RPMI7951 (cell line): Measurements from ENCODE around the gene KCNE5. TPM values are rescaled to one million over a fixed set of nuclear protein-coding genes. Genes with fewer than 3 reads are reported as not detected.
A peak's percentile ranks its signal among the peaks of the same experiment; 100 is the strongest.
"Not testable (repeated sequence)": the region's sequence is repeated elsewhere in the genome, so short reads cannot be mapped to it uniquely, and the experiment has no call there.

Source experiments
- DNase-seq: peaks from one replicate; pipeline ENCODE4 v3.0.0-alpha.2; 2012; ENCODE audit warnings: low read depth
- total RNA-seq: library from RNA; depleted of rRNA; stranded (reverse); fragments of >200 nt; shearing (Covaris generic); gene quantifications from 2 replicates; pipeline ENCODE4 v1.2.3, GENCODE V29; 2014; rRNA removed

The KCNE5 gene
- total RNA-seq, 1 experiment from 2014 or later = 0.12 TPM

GRCh38 chrX:109614951-109615350 lies 10.0 kb downstream of the KCNE5 start:
- no peak for DNase-seq

GRCh38 chrX:109601486-109601885 lies 23.5 kb downstream of the KCNE5 start:
- no peak for DNase-seq

- DNase-seq = peak; percentile 10
These were observed 24.7 kb downstream of the KCNE5 start for GRCh38 chrX:109600237-109600651.

- DNase-seq = no peak
These were observed 29.0 kb downstream of the KCNE5 start for GRCh38 chrX:109596015-109596414.

- no peak for DNase-seq
These were observed 34.8 kb downstream of the KCNE5 start for GRCh38 chrX:109590176-109590575.

- no peak for DNase-seq
These were observed 39.5 kb downstream of the KCNE5 start for GRCh38 chrX:109585488-109585887.

GRCh38 chrX:109578916-109579315 lies 46.1 kb downstream of the KCNE5 start:
- DNase-seq = no peak

GRCh38 chrX:109577055-109577454 lies 47.9 kb downstream of the KCNE5 start:
- no peak for DNase-seq

GRCh38 chrX:109576083-109576482 lies 48.9 kb downstream of the KCNE5 start:
- DNase-seq = not testable (repeated sequence)

Other genes starting within 250 kb of the KCNE5 start
- not detected in 2 replicates for gene GUCY2F, start 143.1 kb downstream of the KCNE5 start, total RNA-seq
- gene NXT2, start 88.3 kb downstream of the KCNE5 start, total RNA-seq = 16.2 and 18.3 TPM in 2 replicates
- gene ACSL4, start 108.1 kb upstream of the KCNE5 start, total RNA-seq = 50.4 and 57.6 TPM in 2 replicates